GM18951 (cell line): Measurements from ENCODE around the gene IL31RA.

Experiments used
- POLR2A ChIP-seq: IDR thresholded peaks from 4 replicates; pipeline ENCODE4 v1.6.1; 2011; ENCODE audit warnings: mild to moderate bottlenecking; ENCODE audit not compliant: insufficient read length, insufficient read depth; ENCODE audit errors: extremely low read depth
- in situ Hi-C: fragments of 300-500 bp; cut with MboI; formaldehyde crosslinking; loops from one replicate; pipeline ENCODE4 v1.12.0; 2022; ENCODE audit warnings: low sequenced_read_pairs, mixed read lengths, inconsistent platforms; ENCODE audit not compliant: unreplicated experiment

IL31RA gene

GRCh38 chr5:55899344-55899743, 48.2 kb downstream of the IL31RA start:
- no peak for TF ChIP-seq POLR2A
- in situ Hi-C loops, result no loop called here

GRCh38 chr5:55900068-55900467, 48.9 kb downstream of the IL31RA start:
- TF ChIP-seq POLR2A, result no peak
- in situ Hi-C loops, result no loop called here

- in situ Hi-C loops, result no loop called here
- TF ChIP-seq POLR2A, result no peak
Observed at GRCh38 chr5:55900776-55901175, 49.6 kb downstream of the IL31RA start.

GRCh38 chr5:55902696-55903095, 51.5 kb downstream of the IL31RA start:
- in situ Hi-C loops, result no loop called here
- TF ChIP-seq POLR2A, result no peak

- in situ Hi-C loops, result no loop called here
- peak; percentile 33 for TF ChIP-seq POLR2A
Observed at GRCh38 chr5:55903121-55903701, 52.1 kb downstream of the IL31RA start.

- no peak for TF ChIP-seq POLR2A
- in situ Hi-C loops, result no loop called here
Observed at GRCh38 chr5:55904152-55904551, 53.0 kb downstream of the IL31RA start.

GRCh38 chr5:55905251-55905650, 54.1 kb downstream of the IL31RA start:
- in situ Hi-C loops, result no loop called here
- TF ChIP-seq POLR2A, result no peak

- in situ Hi-C loops, result no loop called here
Observed at GRCh38 chr5:55907927-55908326, 56.8 kb downstream of the IL31RA start.

GRCh38 chr5:55908804-55909203, 57.6 kb downstream of the IL31RA start:
- TF ChIP-seq POLR2A, result no peak
- in situ Hi-C loops, result no loop called here

More at GRCh38 chr5:55907927-55908326, 56.8 kb downstream of the IL31RA start:
- no peak for TF ChIP-seq POLR2A

GRCh38 chr5:55911784-55912653, 60.9 kb downstream of the IL31RA start:
- in situ Hi-C loops, result loop anchor here (10.0 kb wide), 1 partner anchor 197 kb away; the partner anchor contains the start of gene SLC38A9
- TF ChIP-seq POLR2A, result no peak

GRCh38 chr5:55913466-55914413, 62.6 kb downstream of the IL31RA start:
- TF ChIP-seq POLR2A, result peak; percentile 34

GRCh38 chr5:55914971-55915370, 63.8 kb downstream of the IL31RA start:
- in situ Hi-C loops, result loop anchor here (10.0 kb wide), 1 partner anchor 200 kb away; the partner anchor contains the start of gene SLC38A9
- TF ChIP-seq POLR2A, result no peak

More at GRCh38 chr5:55913466-55914413, 62.6 kb downstream of the IL31RA start:
- in situ Hi-C loops, result loop anchor here (10.0 kb wide), 1 partner anchor 199 kb away; the partner anchor contains the start of gene SLC38A9

GRCh38 chr5:55915783-55916182, 64.6 kb downstream of the IL31RA start:
- in situ Hi-C loops, result loop anchor here (10.0 kb wide), 1 partner anchor 201 kb away; the partner anchor contains the start of gene SLC38A9
- TF ChIP-seq POLR2A, result no peak
